Measurements from ENCODE around the gene MAPK1IP1L.
"Not testable (repeated sequence)": the region's sequence is repeated elsewhere in the genome, so short reads cannot be mapped to it uniquely, and the experiment has no call there.

Gene MAPK1IP1L

GRCh38 chr14:55057919-55058318 is 6.5 kb downstream of the MAPK1IP1L start:
- no peaks in the 10 kb centered on the region for H3K27me3 ChIP-seq (ENCODE audit: low read depth, low read length)
- H3K79me2 ChIP-seq (ENCODE audit: low read length): peaks cover 98% of the 10 kb centered on the region
- peaks cover 46% of the 10 kb centered on the region for H3K36me3 ChIP-seq (replicated peaks; ENCODE audit: low read depth, low read length)
- H3K4me2 ChIP-seq (ENCODE audit: low read length): no peak overlapping the region
- H2AFZ ChIP-seq (ENCODE audit: low read depth, low read length): no peak overlapping the region
- H3K4me3 ChIP-seq (ENCODE audit: low read length): no peak overlapping the region
- H4K20me1 ChIP-seq (ENCODE audit: insufficient read depth, low read length): peaks cover 81% of the 10 kb centered on the region
- peaks cover 6% of the 10 kb centered on the region for H3K4me1 ChIP-seq (ENCODE audit: low read length)
- H3K27ac ChIP-seq (ENCODE audit: low read length): no peak overlapping the region
- H3K9me3 ChIP-seq (ENCODE audit: insufficient read depth, low read length): no peaks in the 10 kb centered on the region
- TF ChIP-seq CTCF (IDR thresholded peaks at IDR 0.05; ENCODE audit: low read depth, low read length): no peak
- no peak for TF ChIP-seq EZH2phosphoT487 (IDR thresholded peaks at IDR 0.05; ENCODE audit: low read depth)
- no peak overlapping the region for H3K9ac ChIP-seq (ENCODE audit: low read length)

- TF ChIP-seq CTCF (IDR thresholded peaks at IDR 0.05; ENCODE audit: low read depth, low read length) (no peak), EZH2phosphoT487 (IDR thresholded peaks at IDR 0.05; ENCODE audit: low read depth) (no peak)
- Histone ChIP-seq H3K9me3 (ENCODE audit: insufficient read depth, low read length) (no peaks in the 10 kb centered on the region), H3K4me2 (ENCODE audit: low read length) (no peak overlapping the region), H3K79me2 (ENCODE audit: low read length) (peaks cover 84% of the 10 kb centered on the region), H3K36me3 (replicated peaks; ENCODE audit: low read depth, low read length) (peaks cover 44% of the 10 kb centered on the region), H4K20me1 (ENCODE audit: insufficient read depth, low read length) (peaks cover 72% of the 10 kb centered on the region), H3K4me1 (ENCODE audit: low read length) (0 out of 2 replicates have a peak, but pooled peaks cover under 1% of the 10 kb centered on the region), H3K27ac (ENCODE audit: low read length) (no peak overlapping the region), H3K27me3 (ENCODE audit: low read depth, low read length) (no peaks in the 10 kb centered on the region), H3K9ac (ENCODE audit: low read length) (no peak overlapping the region), H2AFZ (ENCODE audit: low read depth, low read length) (no peak overlapping the region), H3K4me3 (ENCODE audit: low read length) (no peak overlapping the region)
Observed at GRCh38 chr14:55059333-55059732, 7.9 kb downstream of the MAPK1IP1L start.

- Histone ChIP-seq H3K9me3 (ENCODE audit: insufficient read depth, low read length) (no peaks in the 10 kb centered on the region), H3K4me3 (ENCODE audit: low read length) (no peak overlapping the region), H3K9ac (ENCODE audit: low read length) (no peak overlapping the region), H3K4me1 (ENCODE audit: low read length) (peaks cover 22% of the 10 kb centered on the region), H3K36me3 (replicated peaks; ENCODE audit: low read depth, low read length) (peaks cover 45% of the 10 kb centered on the region), H3K27me3 (ENCODE audit: low read depth, low read length) (no peaks in the 10 kb centered on the region), H3K4me2 (ENCODE audit: low read length) (no peak overlapping the region), H3K79me2 (ENCODE audit: low read length) (peaks cover 52% of the 10 kb centered on the region), H3K27ac (ENCODE audit: low read length) (no peak overlapping the region), H2AFZ (ENCODE audit: low read depth, low read length) (no peak overlapping the region), H4K20me1 (ENCODE audit: insufficient read depth, low read length) (peaks cover 45% of the 10 kb centered on the region)
- TF ChIP-seq CTCF (IDR thresholded peaks at IDR 0.05; ENCODE audit: low read depth, low read length) (no peak), EZH2phosphoT487 (IDR thresholded peaks at IDR 0.05; ENCODE audit: low read depth) (no peak)
Observed at GRCh38 chr14:55062517-55063351, 11.3 kb downstream of the MAPK1IP1L start.

- Histone ChIP-seq H3K4me1 (ENCODE audit: low read length) (peaks cover 22% of the 10 kb centered on the region), H3K36me3 (replicated peaks; ENCODE audit: low read depth, low read length) (peaks cover 43% of the 10 kb centered on the region), H3K79me2 (ENCODE audit: low read length) (peaks cover 31% of the 10 kb centered on the region), H4K20me1 (ENCODE audit: insufficient read depth, low read length) (peaks cover 31% of the 10 kb centered on the region)
- H3K27ac ChIP-seq (ENCODE audit: low read length); H3K4me3 ChIP-seq (ENCODE audit: low read length); H3K9ac ChIP-seq (ENCODE audit: low read length); H3K9me3 ChIP-seq (ENCODE audit: insufficient read depth, low read length); H3K27me3 ChIP-seq (ENCODE audit: low read depth, low read length); H3K4me2 ChIP-seq (ENCODE audit: low read length); H2AFZ ChIP-seq (ENCODE audit: low read depth, low read length): not testable (repeated sequence)
Observed at GRCh38 chr14:55064896-55065295, 13.4 kb downstream of the MAPK1IP1L start.

All from OCI-LY3 (cell line).